OCI-LY1 (cell line): ENCODE measurements around the gene DHRS7B.

ENCODE experiments used
- EZH2 ChIP-seq: fragments of 200-600 bp; sonication (generic), shearing (Covaris generic); IDR thresholded peaks from 2 replicates; pipeline ENCODE4 v1.8.0; 2017; ENCODE audit warnings: borderline replicate concordance, mixed run types, mild to moderate bottlenecking, antibody characterized with exemption, low read length, moderate library complexity, mixed read lengths
- TF ChIP-seq, protein P1 (sequence below): fragments of 200-600 bp; sonication (generic), shearing (Covaris generic); IDR thresholded peaks from 2 replicates; pipeline ENCODE4 v1.5.1; 2017; ENCODE audit warnings: mild to moderate bottlenecking, antibody characterized with exemption, low read length, moderate library complexity, mixed read lengths

DNA sequence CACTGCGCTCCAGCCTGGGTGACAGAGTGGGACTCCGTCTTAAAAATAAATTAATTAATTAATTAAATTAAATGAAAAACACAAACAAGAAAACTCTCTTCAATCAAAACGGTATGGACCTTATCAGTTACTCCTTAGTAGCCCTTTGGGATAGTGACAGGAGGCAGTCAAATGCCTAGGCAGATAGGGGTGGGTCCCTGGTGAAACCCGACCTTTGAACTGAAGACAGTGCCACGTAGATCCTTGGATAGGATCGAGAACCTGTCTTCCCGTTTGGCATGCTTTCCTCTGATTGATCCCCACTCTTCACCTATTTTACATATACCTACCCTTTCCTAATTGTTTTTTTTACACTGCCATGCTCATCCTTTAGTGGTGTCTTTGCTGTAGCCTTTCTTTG, 22.2 kb upstream of the DHRS7B start:
- TF ChIP-seq, protein P1, sequence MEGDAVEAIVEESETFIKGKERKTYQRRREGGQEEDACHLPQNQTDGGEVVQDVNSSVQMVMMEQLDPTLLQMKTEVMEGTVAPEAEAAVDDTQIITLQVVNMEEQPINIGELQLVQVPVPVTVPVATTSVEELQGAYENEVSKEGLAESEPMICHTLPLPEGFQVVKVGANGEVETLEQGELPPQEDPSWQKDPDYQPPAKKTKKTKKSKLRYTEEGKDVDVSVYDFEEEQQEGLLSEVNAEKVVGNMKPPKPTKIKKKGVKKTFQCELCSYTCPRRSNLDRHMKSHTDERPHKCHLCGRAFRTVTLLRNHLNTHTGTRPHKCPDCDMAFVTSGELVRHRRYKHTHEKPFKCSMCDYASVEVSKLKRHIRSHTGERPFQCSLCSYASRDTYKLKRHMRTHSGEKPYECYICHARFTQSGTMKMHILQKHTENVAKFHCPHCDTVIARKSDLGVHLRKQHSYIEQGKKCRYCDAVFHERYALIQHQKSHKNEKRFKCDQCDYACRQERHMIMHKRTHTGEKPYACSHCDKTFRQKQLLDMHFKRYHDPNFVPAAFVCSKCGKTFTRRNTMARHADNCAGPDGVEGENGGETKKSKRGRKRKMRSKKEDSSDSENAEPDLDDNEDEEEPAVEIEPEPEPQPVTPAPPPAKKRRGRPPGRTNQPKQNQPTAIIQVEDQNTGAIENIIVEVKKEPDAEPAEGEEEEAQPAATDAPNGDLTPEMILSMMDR = no peak
- no peak for TF ChIP-seq EZH2
